Cerebellar cortex (tissue), 1 donor: ENCODE data around the gene MPZL3.

Experiments
- DNase-seq: peaks from one replicate; pipeline ENCODE4 v3.0.0-alpha.2; 2015; ENCODE audit warnings: low spot score

Gene MPZL3

GRCh38 chr11:118264569-118265465 lies 12.7 kb upstream of the MPZL3 start:
- no peak for DNase-seq

GRCh38 chr11:118263695-118264568 lies 11.8 kb upstream of the MPZL3 start, which contains the start of gene MPZL2:
MPZL2 (minus strand) TSS chr11:118264297; CDS start chr11:118264153, 144 bp downstream.
- no peak for DNase-seq

GRCh38 chr11:118263112-118263511 lies 10.9 kb upstream of the MPZL3 start:
- DNase-seq = no peak

GRCh38 chr11:118260353-118260752 lies 8.2 kb upstream of the MPZL3 start:
- DNase-seq = no peak

- DNase-seq = no peak
Observed at GRCh38 chr11:118259138-118259537, 7.0 kb upstream of the MPZL3 start.

GRCh38 chr11:118258410-118258809 lies 6.2 kb upstream of the MPZL3 start:
- no peak for DNase-seq

- no peak for DNase-seq
Observed at GRCh38 chr11:118252688-118253087, 523 bp upstream of the MPZL3 start.

GRCh38 chr11:118247041-118247440 lies 5.1 kb downstream of the MPZL3 start:
- no peak for DNase-seq

GRCh38 chr11:118245936-118246562 lies 6.1 kb downstream of the MPZL3 start:
- no peak for DNase-seq

- DNase-seq = no peak
Observed at GRCh38 chr11:118243993-118244762, 8.0 kb downstream of the MPZL3 start.

GRCh38 chr11:118243161-118243560 lies 9.0 kb downstream of the MPZL3 start:
- DNase-seq = no peak

- DNase-seq = no peak
Observed at GRCh38 chr11:118241764-118242098, 10.4 kb downstream of the MPZL3 start.

- DNase-seq = no peak
Observed at GRCh38 chr11:118240999-118241763, 11.0 kb downstream of the MPZL3 start.

GRCh38 chr11:118239509-118240205 lies 12.5 kb downstream of the MPZL3 start:
- no peak for DNase-seq

- DNase-seq = peak; percentile 18
Observed at GRCh38 chr11:118238929-118239328, 13.2 kb downstream of the MPZL3 start.

GRCh38 chr11:118238421-118238820 lies 13.7 kb downstream of the MPZL3 start:
- no peak for DNase-seq

- no peak for DNase-seq
Observed at GRCh38 chr11:118236170-118236569, 16.0 kb downstream of the MPZL3 start.

GRCh38 chr11:118234833-118235232 lies 17.3 kb downstream of the MPZL3 start:
- DNase-seq = no peak

GRCh38 chr11:118233850-118234249 lies 18.3 kb downstream of the MPZL3 start:
- no peak for DNase-seq

GRCh38 chr11:118233377-118233776 lies 18.8 kb downstream of the MPZL3 start:
- no peak for DNase-seq
